GM12873 (cell line): ENCODE data around the gene RAB21.

Experiments used
- TF ChIP-seq, protein P1 (sequence below): IDR thresholded peaks from 2 replicates; pipeline ENCODE4 v1.5.1; 2012; ENCODE audit warnings: low read depth, mild to moderate bottlenecking, moderate library complexity, low read length, control low read depth; ENCODE audit not compliant: insufficient read depth; ENCODE audit errors: missing control alignments

RAB21 gene

DNA sequence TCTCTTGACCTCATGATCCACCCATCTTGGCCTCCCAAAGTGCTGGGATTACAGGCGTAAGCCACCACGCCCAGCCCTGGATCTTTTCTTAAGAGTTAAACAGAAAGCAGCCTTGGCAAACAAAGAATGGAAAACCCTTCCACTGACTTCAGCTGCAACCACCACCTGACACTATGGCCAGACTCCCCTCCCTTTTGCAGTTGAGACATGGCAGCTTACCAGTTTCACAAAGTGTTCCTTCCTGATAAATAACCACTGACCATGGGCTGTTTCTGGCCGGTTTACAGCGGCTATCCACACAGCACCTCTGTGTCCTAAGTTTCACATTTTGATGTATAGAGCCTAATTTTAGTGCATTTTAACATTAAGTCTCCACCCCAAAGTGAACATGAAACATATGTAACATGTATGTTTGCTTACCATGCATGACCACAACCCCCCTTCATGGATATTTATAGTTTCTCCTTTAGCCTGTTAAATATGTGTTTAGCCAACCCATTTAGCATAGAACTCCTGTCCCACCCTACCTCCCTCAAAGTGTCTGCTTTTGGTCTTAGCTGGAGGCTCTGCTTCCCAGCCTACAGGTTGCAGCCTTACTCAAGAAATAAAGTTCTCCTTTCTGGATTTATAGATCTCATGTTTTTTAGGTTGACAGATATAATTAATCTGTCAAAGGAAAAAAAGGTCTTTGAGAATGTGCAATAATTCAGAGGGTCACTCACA, 32.7 kb upstream of the RAB21 start:
- TF ChIP-seq, protein P1, sequence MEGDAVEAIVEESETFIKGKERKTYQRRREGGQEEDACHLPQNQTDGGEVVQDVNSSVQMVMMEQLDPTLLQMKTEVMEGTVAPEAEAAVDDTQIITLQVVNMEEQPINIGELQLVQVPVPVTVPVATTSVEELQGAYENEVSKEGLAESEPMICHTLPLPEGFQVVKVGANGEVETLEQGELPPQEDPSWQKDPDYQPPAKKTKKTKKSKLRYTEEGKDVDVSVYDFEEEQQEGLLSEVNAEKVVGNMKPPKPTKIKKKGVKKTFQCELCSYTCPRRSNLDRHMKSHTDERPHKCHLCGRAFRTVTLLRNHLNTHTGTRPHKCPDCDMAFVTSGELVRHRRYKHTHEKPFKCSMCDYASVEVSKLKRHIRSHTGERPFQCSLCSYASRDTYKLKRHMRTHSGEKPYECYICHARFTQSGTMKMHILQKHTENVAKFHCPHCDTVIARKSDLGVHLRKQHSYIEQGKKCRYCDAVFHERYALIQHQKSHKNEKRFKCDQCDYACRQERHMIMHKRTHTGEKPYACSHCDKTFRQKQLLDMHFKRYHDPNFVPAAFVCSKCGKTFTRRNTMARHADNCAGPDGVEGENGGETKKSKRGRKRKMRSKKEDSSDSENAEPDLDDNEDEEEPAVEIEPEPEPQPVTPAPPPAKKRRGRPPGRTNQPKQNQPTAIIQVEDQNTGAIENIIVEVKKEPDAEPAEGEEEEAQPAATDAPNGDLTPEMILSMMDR: no peak

DNA sequence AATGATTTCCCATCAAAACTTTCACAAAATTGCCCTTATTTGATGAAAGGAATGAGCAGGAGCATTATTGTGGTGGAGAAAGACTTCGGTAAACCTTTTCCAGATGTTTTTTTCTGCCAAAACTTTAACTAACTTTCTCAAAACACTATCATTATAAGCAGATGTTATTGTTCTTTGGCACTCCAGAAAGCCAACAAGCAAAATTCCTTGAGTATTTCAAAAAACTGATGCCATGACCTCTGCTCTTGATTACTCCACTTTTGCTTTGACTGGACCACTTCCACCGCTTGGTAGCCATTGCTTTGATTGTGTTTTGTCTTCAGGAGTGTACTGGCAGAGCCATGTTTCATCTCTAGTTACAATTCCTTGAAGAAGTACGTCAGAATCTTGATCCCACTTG, 29.7 kb upstream of the RAB21 start:
- TF ChIP-seq, protein P1: no peak

DNA sequence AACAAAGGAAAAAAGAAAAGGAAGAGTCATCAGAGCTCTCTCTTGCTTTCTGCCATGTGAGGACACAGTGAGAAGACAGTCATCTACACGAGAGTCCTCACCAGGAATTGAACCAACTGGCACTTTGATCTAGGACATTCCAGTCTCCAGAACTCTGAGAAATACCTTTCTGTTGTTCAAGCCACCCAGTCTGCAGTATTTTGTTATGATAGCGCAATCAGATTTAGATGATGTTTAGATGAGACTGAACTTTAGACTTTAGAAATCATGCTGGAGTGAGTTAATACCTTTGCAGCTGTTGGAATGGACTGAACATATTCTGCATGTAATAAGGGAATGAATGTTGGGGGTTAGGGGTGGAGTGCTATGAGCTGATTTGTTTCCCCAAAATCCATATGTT, 28.1 kb upstream of the RAB21 start:
- TF ChIP-seq, protein P1: no peak

DNA sequence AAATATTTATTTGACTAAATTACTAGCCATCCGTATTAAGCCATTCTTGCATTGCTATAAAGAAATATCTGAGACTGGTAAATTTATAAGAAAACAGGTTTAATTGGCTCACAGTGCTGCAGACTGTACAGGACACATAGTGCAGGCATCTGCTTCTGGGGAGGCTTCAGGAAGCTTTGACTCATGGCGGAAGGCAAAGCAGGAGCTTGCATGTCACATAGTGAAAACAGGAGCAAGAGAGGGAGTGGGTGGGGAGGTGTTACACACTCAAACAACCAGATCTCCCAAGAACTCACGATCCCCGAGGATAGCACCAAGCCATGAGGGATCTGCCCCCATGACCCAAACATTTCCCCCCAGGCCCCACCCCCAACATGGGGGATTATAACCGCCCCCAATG, 26.7 kb upstream of the RAB21 start:
- TF ChIP-seq, protein P1: no peak

DNA sequence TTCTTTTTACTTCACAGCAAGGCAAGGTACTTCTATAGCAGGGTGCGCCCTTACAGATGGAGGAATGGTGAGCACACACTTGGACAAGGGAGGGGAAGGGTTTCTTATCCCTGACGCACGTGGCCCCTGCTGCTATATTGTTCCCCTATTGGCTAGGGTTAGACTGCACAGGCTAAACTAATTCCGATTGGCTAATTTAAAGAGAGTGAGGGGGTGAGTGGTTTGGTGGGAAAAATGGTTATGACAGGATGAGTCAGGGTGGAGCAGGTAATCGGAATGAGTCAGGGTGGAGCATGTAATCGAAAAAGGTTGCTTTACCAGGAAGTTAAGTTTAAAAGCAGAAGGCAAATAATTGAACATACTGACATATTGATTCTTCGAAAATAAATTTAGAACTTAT, 23.7 kb upstream of the RAB21 start:
- TF ChIP-seq, protein P1: no peak

DNA sequence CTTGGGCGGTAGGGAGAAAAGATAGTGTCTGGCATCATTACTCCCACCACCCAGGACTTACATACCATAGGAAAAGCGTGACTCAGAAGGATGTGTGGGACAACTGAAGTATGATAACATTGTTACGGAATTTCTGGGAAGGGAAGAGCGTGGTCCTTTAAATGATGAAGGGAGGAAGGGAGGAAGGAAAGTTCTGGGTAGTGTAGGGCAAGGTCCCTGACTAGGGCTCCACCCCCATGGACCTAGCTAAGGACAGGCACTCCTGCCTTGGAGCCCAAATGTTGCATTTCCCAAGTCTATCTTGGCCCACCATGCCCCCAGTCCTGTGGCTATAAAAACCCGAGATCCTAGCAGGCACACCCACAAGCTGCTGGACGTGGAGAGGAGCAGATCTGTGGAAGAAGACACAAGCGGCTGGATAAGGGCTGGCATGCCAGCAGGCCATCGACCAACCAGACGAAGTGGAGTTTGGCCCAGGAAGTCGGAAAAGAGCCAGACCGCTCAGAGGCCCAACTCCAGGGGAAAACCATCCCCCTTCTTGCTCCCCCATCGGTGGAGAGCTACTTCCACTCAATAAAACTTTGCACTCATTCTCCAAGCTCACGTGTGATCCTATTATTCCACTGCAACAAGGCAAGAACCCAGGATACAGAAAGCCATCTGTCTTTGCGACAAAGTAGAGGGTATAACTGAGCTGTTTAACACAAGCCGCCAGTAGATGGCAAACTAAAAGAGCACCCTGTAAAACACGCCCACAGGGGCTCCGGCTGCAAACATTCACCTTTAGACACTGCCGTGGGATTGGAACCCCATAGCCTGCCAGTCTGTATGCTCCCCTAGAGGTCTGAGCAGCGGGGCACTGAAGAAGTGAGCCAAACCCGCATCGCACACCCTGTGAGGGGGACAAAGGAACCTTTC, 23.0 kb upstream of the RAB21 start:
- TF ChIP-seq, protein P1: no peak

DNA sequence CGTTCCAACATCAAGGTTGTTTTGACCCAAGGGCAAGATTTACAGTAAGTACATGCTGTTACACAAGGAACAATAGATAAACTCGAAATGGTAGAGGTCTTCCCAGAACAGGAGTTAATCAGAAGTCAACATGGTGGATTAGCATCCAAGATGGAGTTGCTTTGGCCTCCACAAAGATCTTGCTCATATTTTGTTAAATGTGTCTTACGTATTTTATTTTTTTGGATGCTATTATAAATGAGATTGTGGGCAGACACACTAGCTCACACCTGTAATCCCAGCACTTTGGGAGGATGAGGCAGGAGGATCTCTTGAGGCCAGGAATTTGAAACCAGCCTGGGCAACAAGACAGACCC, 22.3 kb upstream of the RAB21 start:
- TF ChIP-seq, protein P1: no peak
